Rectal smooth muscle tissue (tissue), 1 donor: ENCODE results near the gene ATCAY.
"Not testable (repeated sequence)": the region's sequence is repeated elsewhere in the genome, so short reads cannot be mapped to it uniquely, and the experiment has no call there.

Experiments used
- H3K27ac ChIP-seq: one replicate; pipeline ENCODE4 v1.7.0; 2013; ENCODE audit warnings: low read depth, low read length, inconsistent platforms
- H3K27me3 ChIP-seq: one replicate; pipeline ENCODE4 v1.7.0; 2013; ENCODE audit warnings: low read length; ENCODE audit not compliant: control insufficient read depth, insufficient read depth
- H3K36me3 ChIP-seq: one replicate; pipeline ENCODE4 v1.7.0; 2013; ENCODE audit warnings: low read length; ENCODE audit not compliant: control insufficient read depth, insufficient read depth
- H3K4me1 ChIP-seq: one replicate; pipeline ENCODE4 v1.7.0; 2013; ENCODE audit warnings: low read length; ENCODE audit not compliant: control insufficient read depth, insufficient read depth
- H3K4me3 ChIP-seq: one replicate; pipeline ENCODE4 v1.7.0; 2013; ENCODE audit warnings: low read length
- H3K9ac ChIP-seq: one replicate; pipeline ENCODE4 v1.7.0; 2013; ENCODE audit warnings: low read length

Gene ATCAY

GRCh38 chr19:3949294-3949693 lies 68.8 kb downstream of the ATCAY start:
- H3K4me3 ChIP-seq = no peak overlapping the region
- no peaks in the 10 kb centered on the region for H3K36me3 ChIP-seq
- H3K9ac ChIP-seq = no peak overlapping the region
- no peaks in the 10 kb centered on the region for H3K27me3 ChIP-seq
- H3K27ac ChIP-seq = no peak overlapping the region
- peaks cover 13% of the 10 kb centered on the region for H3K4me1 ChIP-seq

DNA sequence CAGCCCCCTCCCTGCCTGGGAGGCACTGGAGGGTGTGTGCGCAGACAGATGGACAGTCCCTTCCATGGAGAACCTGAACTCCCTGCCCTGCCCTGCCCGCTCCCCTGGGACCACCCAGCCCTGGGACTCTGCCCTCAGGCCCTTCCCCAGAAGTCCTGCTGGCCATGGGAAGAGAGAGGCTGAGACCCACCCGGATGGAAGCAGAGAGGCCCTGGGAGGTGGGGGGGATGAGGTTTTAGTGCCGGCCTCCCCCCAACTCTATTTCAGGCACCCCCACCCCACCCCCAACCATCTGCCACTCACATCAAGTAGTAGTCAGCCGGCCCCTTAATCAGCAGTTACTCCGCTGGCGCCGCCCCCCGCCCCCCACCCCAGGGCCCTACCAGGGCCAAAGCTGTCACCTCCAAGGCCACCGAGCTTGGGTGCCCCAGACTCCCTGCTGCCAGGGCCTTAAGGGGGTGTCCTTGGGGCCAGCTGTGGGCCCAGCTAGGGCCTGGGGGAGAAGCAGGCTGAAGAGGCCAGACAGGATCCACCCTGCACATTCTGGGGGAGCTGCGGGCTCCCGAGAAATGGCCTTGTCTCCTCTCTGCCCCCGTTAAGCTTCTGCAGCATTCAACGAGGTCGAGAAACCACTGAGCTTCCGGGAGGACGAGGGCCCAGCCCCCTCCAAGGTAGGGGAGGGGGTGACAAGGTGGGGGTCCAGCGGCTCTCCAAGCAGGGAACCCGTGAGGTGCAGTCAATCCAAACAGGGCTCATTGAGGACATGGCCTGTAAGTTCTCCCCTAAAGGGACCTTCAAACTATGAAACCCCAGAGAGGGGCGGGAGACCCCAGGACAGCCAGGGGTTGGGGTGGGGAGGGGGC lies 69.7 kb downstream of the ATCAY start:
- Histone ChIP-seq H3K4me1 (peaks cover 14% of the 10 kb centered on the region), H3K9ac (no peak overlapping the region), H3K27ac (peak overlapping the region; percentile 95), H3K36me3 (no peaks in the 10 kb centered on the region), H3K4me3 (no peak overlapping the region), H3K27me3 (no peaks in the 10 kb centered on the region)

DNA sequence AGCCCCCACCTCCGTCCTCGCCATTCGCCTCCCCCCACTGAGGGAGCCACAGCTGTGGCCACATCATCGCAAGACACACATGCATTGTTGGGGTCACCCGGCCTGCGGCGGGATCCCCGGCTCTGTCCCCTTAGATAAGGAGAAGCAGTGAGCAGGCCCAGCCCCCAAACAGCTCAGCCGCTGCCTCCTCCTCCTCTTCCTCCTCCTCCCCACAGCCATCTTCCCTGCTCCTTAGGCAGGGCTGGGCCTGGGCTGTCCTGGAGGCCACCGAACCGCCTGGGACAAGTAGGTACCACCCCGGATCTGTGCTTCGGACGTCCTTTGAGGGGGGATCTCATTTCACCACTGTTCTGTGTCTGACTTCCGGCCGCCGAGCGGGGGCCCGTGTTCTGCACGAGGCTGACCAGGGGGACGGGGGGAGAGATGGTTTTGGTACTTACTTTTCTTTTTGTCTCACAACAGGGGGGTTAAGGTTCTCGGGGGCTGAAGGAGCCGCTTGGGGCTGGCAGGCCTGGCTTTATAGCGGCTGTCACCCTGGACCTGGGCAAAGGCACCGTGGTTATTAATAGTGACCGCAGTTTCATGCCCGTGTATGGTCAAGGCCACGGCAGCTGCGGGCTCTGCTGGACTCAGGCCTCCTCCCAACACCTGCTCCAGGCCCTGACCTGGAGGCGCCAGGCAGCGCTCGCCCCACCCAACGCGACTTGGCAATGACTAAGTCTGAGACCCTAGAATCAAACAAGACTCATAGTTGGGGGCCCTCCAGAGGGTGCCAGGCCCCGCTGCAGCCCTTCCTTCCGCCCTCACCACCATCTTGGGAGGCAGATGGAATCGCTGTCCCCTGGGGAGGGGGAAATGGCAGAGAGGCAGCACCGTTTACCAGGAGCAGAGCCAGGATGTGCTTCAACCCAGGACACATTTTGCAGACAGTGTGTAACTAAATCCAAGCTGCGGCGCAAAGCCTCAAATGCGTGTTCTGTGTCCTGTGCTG lies 70.7 kb downstream of the ATCAY start:
- Histone ChIP-seq H3K27me3 (no peaks in the 10 kb centered on the region), H3K4me3 (peak overlapping the region; percentile 33), H3K9ac (no peak overlapping the region), H3K27ac (peak overlapping the region; percentile 95), H3K4me1 (peaks cover 14% of the 10 kb centered on the region), H3K36me3 (peaks cover 5% of the 10 kb centered on the region)

DNA sequence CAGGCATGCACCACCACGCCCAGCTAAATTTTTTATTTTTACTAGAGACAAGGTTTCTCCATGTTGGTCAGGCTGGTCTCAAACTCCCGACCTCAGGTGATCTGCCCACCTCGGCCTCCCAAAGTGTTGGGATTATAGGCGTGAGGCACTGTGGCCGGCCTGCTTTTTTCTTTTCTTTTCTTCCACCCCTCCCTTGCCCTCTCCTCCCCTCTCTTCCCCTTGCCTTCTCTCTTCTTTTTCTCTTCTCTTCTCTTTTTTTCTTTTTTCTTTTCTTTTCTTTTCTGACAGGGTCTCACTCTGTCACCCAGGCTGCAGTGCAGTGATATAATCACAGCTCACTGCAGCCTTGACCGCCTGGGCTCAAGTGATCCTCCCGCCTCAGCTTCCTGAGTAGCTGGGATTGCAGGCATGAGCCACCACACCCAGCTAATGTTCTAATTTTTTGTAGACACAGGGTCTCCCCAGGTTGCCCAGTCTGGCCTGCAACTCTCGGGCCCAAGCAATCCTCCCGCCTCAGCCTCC lies 72.3 kb downstream of the ATCAY start:
- H3K4me1 ChIP-seq = peaks cover 14% of the 10 kb centered on the region
- H3K9ac ChIP-seq, H3K4me3 ChIP-seq, H3K27me3 ChIP-seq, H3K36me3 ChIP-seq: not testable (repeated sequence)
- H3K27ac ChIP-seq = peak overlapping the region; percentile 67

DNA sequence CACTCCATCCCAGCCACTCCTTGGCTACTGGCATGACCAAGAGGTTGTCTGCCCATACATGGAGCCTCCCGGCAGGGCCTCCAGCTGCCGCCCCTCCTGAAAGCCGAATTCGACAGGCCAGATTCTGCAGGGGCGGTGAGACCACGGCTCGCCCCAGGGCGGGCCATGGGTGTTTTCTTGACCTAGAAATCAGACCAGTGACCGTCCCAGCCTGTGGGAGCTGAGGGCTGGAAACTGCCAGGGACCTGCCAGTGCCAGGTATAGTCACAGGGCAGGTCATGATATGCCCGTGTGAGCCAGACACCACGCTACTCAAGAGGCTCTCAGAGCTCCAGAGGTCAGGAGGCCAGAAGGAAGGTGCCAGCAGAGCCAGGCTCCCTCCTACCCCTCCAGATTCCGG lies 73.6 kb downstream of the ATCAY start:
- no peak overlapping the region for H3K4me3 ChIP-seq
- H3K27ac ChIP-seq = peak overlapping the region; percentile 70
- no peaks in the 10 kb centered on the region for H3K27me3 ChIP-seq
- peaks cover 14% of the 10 kb centered on the region for H3K4me1 ChIP-seq
- H3K36me3 ChIP-seq = peaks cover 16% of the 10 kb centered on the region
- no peak overlapping the region for H3K9ac ChIP-seq

DNA sequence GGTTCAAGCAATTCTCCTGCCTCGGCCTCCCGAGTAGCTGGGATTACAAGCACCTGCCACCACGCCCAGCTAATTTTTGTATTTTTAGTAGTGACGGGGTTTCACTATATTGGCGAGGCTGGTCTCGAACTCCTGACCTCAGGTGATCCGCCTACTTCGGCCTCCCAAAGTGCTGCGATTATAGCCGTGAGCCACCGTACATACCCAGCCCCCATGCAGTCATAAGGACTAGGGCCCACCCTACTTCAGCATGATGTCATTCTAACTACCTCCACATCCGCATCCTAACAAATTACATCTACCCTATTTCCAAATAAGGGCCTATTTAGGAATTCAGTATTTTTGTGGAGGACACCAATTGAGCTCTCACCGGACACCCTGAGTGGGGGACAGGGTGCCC lies 74.8 kb downstream of the ATCAY start:
- H3K9ac ChIP-seq, H3K27me3 ChIP-seq, H3K4me3 ChIP-seq: not testable (repeated sequence)
- H3K4me1 ChIP-seq = peaks cover 14% of the 10 kb centered on the region
- H3K36me3 ChIP-seq = peaks cover 23% of the 10 kb centered on the region
- H3K27ac ChIP-seq = peak overlapping the region; percentile 32

DNA sequence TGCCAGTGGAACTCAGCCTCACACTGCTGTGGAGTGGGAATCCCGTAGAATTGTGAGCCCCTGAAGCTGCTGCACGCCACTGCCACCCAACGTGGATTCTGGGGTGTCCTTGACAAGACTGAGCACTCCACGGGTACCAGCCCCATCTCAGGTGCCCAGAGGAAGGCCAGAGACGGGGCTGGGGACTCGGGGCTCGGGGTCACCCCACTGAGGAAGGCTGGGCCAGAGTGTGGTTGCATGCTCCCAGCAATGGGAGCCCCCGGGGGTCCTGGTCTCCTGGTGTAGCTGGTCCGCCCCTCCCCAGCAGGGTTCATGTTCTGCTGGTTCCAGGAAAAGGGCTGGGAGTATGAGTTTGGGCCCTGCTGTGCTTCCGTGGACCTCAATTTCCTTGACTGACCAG lies 75.2 kb downstream of the ATCAY start:
- Histone ChIP-seq H3K4me3 (no peak overlapping the region), H3K27me3 (no peaks in the 10 kb centered on the region), H3K9ac (no peak overlapping the region), H3K27ac (peak overlapping the region; percentile 32), H3K36me3 (peaks cover 25% of the 10 kb centered on the region), H3K4me1 (peaks cover 14% of the 10 kb centered on the region)

DNA sequence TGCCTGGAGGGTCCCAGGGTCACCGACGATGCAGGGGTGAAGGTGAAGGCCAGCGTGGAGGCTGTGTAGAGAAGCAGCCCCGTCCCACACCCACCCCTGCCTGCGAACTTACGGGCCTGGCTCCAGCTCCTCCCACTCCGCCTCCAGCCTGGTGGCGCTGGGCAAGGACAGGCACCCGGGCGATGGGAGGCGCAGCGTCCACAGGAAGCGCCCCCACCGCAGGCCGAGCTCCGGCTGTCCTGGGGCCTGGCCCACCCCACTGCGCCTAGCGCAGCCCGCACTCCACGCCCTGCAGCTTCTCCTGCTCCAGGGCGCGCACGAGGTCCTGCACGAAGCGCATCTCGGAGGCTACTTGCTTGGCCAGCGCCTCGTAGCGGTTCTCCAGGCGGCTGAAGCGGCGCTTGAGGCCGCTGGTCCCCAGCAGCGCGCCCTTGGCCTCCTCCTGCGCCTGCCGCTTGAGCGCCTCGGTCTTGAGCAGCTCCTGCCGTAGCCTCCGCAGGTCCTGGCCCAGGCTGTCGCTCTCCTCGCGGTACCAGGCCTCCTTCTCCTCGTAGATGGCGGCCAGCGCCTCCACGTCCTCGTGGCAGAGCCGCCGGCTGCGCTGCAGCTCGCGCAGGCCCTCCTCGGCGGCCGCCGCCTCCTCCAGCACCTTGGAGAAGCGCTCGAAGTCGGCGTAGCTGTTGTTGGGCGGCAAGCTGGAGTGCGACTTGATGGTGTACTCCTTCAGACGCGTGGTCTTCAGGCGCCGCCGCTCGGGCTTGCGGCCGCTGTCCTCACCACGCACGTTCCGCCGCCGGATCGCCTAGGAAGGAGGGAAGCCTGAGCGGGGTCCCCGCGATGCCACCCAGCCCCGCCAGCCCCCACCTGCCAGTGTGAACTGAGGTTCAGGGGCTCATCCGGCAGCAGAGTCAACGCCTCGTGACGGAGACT lies 78.6 kb downstream of the ATCAY start:
- Histone ChIP-seq H3K36me3 (peaks cover 47% of the 10 kb centered on the region), H3K4me1 (peaks cover 3% of the 10 kb centered on the region), H3K27me3 (no peaks in the 10 kb centered on the region), H3K4me3 (no peak overlapping the region), H3K27ac (no peak overlapping the region), H3K9ac (no peak overlapping the region)

DNA sequence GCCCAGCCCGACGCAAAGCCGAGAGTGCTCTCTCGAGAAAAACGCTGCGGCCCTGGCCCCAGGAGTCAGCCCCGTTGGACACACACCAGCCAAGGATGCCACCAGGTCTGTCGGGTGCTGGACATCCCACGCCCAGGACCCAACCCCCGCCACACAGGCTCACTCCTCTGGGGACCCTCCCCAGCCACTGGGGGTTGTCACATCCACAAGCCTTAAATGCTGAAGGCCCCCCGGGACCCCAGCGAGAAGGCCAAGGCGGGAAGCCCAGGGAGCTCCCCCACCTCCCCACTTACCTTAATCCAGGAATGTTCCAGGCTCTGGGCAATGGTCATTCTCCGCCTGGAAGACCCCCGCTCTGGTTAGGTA lies 79.3 kb downstream of the ATCAY start:
- Histone ChIP-seq H3K27ac (no peak overlapping the region), H3K4me1 (no peaks in the 10 kb centered on the region), H3K27me3 (no peaks in the 10 kb centered on the region), H3K4me3 (no peak overlapping the region), H3K9ac (no peak overlapping the region), H3K36me3 (peaks cover 51% of the 10 kb centered on the region)

DNA sequence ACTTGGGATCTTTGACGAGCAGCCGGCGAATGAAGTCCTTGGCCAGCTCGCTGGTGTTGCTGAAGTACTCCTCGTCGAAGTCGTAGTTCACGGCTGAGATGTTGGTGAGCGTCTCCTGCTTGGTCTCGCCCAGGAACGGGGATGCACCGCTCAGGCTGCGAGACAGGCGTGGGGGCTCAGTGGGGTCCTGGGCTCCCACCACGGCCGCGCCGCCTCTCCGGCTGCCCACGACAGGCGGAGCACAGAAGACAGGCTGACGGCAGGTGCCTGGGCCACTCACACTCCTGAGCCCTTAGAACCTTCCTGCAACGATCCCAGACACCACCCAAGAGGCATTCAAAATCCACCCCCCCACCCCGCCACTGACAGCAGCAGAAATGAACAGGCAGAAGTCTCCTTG lies 80.5 kb downstream of the ATCAY start:
- H3K27ac ChIP-seq = no peak overlapping the region
- H3K4me1 ChIP-seq = peaks cover 4% of the 10 kb centered on the region
- no peaks in the 10 kb centered on the region for H3K27me3 ChIP-seq
- H3K4me3 ChIP-seq = no peak overlapping the region
- H3K36me3 ChIP-seq = peaks cover 47% of the 10 kb centered on the region
- H3K9ac ChIP-seq = no peak overlapping the region

DNA sequence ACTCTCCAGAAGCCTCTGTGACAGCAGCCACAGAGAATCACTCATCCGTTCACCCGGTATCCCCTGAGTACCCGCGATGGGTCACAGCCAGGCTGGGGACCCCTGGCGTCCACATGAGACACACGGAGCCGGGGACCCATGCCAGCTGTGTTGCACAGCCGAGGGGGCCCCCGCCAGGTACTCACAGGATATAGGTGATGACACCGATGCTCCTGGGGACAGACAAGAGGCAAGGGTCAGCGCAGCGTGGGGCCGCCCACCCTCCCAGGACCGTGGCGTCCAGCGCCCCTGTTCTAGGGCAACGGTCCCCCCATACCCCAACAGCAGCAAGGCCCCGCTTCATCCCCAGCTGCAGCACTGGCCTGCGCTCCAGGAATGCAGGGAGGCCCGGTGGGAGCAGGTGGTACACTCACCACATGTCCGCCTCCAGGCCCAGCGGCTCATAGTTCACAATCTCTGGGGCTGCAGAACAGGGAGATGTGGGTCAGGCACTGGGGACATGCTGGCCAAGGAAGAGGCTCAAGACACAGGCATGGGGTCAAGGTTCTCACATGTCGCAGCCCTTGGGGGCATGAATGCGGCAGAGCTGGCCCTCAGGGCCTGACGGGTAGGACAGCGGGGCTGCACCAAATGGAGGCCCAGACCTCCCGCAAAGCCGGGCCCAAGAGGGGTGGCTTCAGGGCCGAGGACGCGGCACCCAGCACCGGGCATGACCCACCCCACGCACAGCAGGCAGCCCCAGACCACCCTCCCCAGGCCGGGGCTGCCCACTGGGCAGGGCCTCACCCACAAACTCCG lies 83.2 kb downstream of the ATCAY start:
- no peak overlapping the region for H3K27ac ChIP-seq
- peaks cover 40% of the 10 kb centered on the region for H3K36me3 ChIP-seq
- H3K27me3 ChIP-seq = no peaks in the 10 kb centered on the region
- H3K4me3 ChIP-seq = no peak overlapping the region
- H3K9ac ChIP-seq = no peak overlapping the region
- peaks cover 24% of the 10 kb centered on the region for H3K4me1 ChIP-seq
